Activated gamma-delta T cell treated with Interleukin-2 at 50 U/mL for 16 hours (primary cell): Measurements from ENCODE around the gene LMTK2.
"Not testable (repeated sequence)": the region's sequence is repeated elsewhere in the genome, so short reads cannot be mapped to it uniquely, and the experiment has no call there.

ENCODE experiments used
- DNase-seq: peaks from one replicate; pipeline ENCODE4 v3.0.0-alpha.2; 2020

LMTK2 gene

DNA sequence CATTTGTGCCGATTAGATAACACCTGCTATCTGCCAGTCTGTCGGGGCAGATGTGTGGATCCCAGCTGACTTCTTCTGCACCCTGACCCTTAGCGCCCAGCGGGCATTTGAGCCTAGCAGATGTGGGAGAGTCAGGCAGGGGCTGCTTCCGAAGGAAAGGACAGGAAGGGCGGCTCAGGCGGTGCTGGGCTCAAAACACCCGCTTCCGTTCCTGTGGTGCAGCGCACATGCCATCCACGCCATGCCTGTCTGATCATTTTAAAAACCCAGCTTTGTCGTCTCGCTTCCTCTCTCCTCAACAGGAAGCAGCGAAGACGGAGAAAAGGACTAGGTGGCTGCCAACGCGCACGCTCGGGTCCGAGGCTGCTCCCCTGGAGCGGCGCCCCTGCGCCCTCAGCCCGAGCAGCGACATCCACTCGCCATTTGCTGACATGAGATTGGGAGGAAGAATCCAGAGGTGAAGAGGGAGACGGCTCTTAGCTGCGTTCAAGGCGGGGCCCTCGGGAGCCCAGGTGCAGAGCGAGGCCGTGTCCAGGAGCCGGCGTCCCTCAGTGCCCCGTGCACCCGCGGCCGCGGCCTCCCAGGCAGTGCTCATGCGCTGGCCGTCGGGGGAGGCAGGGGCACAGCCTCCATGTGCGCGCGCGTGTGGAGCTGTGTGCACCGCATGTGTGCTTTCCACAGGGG is 98.6 kb downstream of the LMTK2 start:
- no peak for DNase-seq

DNA sequence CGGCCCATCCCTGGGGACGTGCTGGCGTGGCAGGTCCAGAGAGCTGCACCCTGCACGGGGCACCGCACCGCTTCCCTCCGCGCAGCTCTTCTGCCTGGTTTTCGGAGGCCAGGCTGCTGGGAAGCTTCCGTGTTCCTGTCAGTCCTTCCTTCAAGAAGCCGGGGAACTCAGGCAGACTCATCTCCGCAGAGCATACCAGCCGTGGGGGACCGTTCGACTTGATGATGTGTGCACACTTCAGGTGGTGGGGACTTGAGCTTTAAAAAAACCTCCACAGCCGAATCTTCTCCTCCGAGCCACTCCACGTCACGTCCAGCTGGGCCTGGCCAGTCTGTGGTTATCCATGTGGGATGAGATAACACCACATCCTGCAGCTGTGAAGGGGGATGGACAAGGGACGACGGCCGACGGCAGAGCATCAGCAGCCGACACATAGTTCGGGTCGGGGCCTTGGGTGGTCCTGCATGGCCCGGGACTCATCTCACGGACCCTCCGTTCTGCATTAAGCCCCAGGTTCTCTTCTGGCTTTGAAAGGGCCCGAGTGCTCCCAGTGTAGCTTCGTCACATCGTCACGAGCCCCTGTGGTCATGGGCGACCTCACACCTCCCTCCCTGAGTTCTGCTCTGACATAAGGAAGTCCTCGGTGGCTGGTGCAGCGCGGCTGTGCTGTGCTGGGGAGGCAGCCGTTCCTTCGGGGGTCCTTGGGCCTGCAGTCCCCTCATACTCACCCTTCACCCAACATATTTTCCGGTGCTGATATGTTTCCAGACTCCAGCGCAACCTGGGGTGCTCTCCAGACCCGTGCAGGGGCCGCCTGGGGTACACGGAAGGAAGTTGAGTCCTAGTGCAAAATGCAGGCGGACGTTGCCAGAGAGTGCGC is 100.0 kb downstream of the LMTK2 start:
- DNase-seq = no peak

DNA sequence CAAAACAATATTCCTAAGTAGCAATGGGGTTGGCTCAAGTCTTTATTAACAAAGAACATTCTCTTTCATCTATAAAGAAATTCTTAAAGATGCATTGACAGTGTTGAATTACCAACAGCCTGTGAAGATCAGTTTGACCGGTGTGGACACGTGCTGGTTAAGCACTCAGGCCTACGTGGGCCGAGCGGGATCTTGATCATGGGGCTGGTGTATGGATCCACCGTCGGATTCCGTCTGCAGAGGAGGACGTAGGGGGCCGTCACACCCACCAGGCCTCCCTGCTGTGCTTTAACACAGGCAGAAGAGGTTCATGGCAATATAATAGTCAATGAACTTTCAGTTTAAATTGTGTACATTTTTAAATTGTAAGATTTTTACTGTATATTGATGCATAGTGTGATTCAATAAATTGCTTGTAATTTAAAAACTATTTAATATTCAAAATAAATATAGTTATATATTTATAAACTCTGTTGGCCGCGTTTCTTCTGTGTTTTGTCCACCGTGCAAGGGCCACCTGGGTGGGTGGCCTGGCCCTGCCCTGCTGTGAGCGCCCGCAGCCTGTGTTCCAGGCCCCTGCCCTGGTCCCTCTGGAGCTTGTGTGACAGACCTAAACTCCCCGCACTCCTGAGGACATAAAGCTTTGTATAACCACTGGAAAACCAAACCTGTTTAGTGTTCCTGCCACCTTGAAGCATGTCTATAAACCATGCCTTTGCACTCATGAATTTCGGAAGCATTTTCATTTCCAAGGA is 102.7 kb downstream of the LMTK2 start:
- no peak for DNase-seq

DNA sequence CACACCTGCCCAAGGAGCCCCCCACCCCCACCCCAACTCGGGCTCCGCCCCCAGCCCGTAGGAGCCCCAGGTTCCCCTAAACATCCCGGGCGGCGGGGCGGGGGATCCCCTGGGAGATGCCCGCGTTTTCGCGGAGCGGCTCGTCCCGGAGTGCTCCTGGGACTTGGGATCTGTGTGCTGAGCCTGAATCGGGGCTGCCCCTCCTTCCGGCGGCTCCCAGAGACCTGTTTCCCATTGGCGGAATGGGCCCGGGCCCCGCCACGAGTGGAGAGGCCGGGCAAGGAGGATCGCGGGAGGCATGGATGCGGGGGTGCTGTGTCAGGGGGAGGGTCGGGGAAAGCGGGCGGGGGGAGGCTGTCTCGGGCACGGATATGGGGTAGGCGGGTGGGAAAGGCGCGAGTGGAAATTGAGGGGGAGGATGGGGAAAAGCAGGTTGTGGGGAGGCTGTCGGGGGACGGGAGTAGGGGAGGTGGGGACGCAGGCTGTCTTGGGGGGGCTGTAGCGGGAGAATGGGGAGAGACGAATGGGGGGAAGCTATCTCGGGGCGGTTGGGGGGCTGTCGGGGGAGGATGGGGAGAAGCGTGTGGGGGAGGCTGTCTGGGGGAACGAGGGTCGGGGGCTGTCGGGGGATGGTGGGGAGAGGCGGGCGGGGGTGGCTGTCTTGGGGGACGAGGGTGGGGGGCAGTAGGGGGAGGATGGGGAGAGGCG is 104.0 kb downstream of the LMTK2 start:
- no peak for DNase-seq

DNA sequence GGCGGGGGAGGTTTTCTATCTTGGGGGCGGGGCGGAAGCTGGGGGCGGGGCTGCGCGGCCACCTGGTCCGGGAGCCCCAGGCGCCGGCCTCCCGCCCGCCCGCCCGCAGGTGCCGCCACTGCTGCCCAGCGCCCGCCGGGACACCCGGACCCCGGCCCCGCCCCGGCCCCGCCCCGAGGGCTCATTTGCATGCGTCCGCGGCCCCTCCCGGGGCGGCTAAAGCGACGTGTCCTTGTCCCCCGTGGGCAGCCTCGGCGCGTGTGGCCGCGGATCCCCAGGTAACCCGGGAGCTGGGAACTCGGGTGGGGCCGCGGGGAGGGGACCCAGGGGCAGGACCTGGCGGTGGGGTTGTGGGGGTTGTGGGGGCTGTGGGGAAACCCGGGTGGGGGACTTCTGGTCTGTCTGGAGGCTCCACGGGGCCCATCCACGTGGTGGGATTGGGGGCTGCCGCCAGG is 104.6 kb downstream of the LMTK2 start, which contains the start of gene BHLHA15:
BHLHA15 (plus strand) TSS at position 219 of the 455 bp plus-strand sequence. CDS start 871 bp downstream, outside the sequence.
- no peak for DNase-seq

DNA sequence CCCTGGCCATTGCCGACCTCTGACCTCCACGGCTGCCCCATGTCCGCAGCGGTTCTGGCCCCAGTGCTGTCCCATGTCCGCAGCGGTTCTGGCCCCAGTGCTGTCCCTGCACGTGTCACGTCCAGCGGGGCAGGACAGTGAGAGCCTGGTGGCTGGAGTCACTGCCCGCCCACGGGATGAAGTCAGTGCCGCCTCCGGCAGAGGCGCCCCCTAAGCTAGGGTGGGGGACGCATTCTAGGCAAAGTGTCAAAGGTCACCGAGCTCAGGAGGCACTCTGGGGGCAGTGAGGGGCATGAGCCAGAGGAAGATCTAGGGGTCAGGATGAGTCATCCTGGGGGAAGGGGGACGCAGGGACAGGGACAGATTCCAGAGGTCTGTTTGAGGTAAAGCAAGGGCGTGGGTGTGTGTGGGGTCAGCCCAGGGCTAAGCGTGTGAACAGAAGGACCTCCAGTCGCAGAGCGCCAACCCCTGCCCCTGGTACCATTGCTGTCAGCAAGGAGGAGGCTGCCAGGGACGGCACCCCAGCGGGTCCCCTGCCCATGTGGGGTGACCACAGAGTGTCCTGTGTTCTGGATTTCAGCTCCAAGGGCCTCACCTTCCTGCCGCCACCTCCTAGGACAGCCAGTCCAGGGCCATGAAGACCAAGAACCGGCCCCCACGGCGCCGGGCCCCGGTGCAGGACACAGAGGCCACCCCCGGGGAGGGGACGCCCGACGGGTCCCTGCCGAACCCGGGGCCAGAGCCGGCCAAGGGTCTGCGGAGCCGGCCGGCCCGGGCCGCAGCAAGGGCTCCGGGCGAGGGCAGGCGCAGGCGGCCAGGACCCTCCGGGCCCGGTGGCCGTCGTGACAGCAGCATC is 105.2 kb downstream of the LMTK2 start:
- DNase-seq = no peak

DNA sequence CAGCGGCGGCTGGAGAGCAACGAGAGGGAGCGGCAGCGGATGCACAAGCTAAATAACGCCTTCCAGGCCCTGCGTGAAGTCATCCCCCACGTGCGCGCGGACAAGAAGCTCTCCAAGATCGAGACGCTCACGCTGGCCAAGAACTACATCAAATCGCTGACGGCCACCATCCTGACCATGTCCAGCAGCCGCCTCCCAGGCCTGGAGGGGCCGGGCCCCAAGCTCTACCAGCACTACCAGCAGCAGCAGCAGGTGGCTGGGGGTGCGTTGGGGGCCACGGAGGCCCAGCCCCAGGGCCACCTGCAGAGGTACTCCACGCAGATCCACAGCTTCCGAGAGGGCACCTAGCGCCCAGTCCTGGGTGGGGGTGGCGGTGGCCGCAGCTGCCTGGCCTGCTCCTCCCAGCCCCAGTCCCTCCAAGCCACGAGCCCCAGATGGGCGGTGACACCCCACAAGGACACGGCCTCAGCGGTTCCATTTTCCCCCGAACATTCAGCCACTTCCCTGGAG is 105.9 kb downstream of the LMTK2 start:
- no peak for DNase-seq

DNA sequence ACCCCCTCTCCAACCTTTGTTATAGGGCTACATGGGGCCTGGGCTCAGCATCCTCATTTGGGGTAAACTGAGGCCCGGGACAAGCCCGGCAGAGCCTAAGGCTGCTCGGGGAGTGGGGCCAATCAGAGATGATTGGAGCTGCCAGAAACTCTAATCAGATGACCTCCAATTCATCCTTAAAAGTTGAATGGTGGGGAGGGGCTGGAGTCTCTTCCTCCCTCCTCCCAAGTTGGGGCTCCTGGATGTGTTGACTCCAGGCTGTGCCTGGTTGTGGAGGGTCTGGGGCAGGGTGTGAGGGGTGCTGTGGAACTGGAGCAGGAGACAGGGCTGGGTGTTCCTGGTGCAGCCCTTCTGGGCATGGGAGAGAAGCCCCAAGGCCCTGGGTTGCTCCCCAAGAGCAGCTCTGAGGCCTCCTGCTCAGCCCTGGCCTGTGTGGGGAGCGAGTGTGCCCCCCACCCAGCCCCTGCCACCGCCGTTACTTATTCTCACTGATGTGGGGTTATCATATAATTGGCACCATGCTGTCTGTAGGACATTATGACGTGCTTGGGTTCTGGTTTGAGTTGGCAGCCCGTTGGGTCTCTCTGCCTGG is 106.7 kb downstream of the LMTK2 start:
- no peak for DNase-seq

DNA sequence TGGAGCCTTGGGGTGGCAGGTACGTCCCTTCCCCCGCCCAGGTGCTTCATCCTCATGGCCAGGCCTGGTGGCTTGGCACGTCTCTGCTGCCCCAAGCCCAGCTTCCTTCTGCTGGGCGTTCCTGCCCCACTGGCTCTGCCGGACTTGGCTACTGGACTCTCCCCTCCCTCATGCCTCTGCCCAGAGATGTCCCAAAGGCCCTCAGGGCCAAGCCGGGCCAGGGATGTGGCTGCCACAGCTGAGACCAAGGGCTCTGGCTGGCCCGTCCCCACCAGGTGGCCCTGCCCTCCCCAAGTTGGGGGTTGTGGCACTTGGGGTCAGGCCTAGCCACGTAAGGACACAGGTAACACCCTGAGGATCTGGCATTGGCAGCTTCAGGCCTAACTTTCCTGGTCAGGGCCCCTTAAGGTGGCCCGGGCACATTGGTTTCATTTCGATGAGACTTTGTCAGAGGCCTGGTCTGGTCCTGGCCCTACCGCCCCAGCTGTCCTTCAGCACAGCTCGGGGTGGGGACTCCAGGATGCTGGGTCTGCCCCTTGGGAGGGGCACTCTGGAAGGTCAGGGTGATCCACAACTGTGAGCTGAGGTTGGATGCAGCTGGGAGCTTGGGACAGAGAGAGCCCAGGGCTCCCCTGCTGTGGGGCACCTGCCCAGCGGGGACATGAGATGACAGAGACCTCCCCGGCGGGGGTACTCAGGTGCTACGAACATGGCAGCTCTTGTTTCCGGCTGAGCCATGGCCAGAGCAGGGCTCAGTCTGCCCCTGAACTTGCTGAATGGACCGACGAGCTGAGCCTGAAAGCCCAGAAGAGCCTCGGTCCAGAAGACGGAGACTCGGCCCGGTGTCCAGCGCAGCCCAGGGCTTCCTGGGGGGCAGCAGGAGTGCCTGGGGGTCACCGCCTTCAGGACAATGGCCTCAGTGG is 107.5 kb downstream of the LMTK2 start:
- DNase-seq = no peak

DNA sequence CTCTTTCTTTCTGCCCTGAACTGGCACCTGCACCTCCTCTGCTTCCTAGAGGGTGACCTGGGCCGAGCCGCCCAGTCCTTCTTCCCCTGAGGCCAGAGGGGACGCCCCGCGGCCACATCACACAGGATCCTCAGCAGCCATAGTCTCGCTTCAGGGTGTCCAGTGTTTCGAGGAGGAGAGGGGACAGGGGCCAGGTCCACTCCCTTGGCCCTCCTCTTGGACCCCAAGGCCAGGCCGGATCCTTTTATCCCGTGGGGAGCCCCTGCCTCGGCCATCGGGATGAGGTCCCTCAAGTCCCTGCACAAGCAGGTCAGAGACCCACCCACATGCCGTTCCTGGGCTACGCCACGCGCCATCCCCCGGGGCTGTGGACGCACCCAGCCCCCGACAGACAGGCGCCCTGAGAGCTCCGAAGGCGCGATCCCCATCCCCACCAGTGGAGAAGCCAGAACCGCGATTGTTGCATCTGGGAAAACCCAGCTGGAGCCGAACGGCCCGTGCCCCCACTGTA is 108.2 kb downstream of the LMTK2 start:
- no peak for DNase-seq

DNA sequence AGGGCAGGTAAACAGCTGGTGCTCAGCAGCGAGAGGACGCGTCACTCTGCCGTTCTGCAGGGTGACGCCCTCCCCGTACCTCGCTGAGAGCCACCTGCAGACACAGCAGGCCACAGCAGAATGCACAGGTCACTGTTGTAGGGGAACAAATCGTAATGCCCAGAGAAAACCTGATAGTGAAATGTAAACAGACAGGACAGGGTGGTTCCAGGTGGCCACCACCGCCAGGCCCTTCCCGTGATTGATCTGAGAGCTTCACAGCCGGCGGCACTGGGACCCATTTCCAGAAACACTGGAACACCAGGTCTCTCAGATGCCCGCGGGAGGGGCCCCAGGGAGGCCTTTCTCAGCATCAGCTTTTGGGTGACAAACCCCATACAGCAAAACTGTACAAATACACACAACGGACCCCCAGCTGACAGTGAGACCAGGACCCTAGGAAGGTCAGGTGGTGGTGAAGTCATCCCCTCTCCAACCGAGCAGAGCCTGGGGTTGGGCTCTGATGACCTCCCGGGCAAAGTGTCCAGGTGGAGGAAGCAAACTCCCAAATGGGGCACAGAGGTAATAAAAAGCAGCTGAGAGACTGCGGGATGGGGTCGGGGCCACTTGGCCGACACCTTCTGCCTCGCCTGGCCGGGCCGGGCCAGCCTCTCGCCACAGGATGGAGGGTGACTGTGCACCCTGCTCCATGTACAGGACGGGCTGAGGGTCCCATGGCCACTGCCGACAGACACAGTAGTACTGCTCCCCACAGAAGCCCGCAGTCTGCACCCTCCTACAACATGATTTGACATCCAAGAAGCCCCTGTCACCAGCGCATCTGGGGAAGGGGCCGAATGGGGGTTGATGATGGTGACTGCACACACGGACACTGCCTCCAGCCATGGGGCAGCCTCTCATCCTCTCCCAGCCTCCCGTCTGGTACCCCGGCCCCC is 109.2 kb downstream of the LMTK2 start:
- no peak for DNase-seq

DNA sequence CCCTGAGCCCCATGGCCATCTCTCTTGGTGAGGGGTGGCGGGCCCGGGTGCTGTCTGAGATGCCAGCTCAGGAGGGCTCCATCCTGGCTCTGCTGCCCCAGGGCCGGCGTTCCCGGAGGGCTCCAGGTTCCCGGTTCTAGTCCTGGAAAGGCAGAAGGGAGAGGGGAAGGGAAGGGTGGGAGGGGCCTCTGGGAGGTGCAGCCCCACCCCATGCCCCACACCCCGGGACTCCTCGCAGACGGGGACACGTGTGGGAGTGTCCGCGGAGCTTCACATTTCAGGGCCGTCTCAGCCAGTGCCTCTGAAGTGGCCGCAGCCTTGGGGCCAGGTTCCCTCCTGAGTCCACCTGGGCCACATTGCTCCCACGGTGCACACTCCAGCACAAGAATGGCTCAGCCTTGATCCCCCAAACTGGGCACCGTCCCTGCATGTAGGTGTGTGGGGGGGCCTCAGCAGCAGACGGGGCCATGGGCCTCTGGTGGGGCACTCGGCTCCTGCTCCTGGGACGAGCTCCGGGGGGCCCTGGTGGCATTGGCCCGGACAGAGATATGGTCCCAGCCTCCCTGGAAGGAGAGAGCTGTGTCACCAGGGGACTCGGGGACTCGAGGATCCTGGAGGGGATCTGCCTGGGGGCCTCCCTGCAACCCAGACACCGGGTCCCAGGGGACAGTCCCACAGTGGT is 110.4 kb downstream of the LMTK2 start:
- DNase-seq = no peak

DNA sequence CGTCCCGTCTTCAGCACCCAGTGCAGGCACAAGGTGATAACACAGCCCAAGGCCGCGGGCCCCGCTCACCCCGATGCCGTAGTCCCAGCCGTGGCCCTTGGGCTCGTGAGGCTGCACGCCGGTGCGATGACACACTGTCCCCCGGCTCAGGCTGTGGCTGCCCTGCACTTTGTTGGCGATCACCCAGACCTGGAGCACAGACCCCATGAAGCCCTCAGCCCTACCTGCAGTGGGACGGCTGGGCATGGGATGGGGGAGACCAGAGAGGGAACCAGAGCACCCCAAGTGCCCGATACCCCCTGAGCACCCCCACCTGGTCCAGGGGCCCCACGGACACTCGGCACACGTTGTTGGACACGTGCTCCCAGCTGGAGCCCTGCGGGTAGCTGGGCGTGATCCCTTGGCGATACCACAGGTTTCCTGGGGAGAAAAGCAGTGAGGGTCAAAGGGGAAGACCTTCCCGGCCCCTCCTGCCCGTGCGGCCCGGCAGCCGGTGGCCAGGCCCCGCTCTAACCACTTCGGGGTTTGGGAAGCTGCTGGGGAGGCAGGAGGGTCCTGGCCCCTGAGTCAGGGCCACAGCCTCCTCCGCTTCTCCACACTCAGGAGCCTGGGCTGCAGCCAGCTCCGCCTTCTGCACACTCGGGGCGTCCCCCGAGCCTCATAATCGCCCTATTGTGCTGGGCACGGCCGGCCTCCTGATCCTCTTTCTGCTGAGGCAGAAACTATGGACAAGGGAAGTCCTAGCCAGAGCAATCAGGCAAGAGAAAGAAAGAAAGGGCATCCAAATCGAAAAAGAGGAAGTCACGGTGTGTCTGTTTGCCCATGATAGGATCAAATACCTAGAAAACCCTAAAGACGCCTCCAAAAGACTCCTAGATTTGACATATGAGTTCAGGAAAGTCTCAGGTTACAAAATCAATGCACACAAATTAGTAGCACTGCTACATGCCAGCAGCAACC is 111.2 kb downstream of the LMTK2 start:
- DNase-seq = no peak

DNA sequence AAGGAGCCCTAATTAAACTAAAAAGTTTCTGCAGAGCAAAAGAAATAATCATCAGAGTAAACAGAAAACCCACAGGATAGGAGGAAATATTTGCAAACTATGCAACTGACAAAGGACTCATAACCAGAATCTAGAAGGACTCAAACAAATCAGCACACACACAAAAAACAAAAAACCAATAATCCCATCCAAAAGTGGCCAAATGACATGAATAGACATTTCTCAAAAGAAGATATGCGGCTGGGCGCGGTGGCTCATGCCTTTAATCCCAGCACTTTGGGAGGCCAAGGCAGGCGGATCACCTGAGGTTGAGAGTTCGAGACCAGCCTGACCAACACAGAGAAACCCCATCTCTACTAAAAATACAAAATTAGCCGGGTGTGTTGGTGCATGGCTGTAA is 112.7 kb downstream of the LMTK2 start:
- not testable (repeated sequence) for DNase-seq

DNA sequence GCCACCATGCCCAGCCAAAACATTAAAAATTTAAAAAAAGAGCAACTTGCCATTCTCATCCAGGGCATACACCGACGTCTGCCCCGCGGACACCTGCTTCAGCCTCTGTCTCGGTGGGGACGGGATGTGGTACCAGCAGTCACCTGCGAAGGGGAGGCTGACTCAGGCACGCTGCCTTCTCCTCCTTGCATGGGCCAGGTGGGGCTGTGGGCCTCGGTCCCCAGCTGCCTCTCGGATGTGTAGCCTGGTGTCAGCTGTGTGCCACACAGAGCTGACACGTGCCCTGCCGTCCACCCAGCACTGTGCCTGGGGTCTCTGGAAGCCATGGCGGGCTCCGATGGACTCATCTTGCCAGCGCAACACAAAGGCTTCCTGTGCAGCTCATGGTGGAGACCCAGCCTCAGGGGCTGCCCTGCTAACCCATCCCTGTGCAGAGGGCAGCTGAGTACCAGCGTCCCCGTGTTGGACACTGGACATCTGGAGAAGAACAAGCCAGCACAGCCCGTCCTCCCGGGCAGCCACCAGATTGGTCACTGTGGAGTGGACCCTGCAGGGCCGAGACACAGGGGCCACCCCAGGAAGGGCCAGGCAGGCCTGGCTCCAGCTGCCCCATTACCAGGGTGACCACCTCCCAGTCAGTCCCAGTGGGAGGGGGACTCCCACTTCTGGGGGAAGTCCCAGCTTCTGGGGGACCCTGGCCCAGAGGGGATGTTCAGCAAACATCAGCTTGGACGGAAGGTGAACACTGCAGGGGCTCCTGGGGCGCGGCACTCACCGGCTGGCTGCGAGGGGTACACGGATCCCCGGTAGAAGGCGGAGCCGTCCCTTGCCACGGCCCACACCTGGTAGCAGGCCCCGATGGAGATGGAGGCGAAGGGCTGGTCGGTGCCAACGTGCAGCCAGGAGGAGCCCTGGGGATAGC is 115.2 kb downstream of the LMTK2 start:
- DNase-seq = no peak
